Loucy (cell line): ENCODE data around the gene GOLGA1.

Experiments
- EZH2phosphoT487 ChIP-seq: fragments of 200-600 bp; IDR thresholded peaks from 2 replicates; pipeline ENCODE4 v1.6.1; 2018; ENCODE audit warnings: antibody characterized with exemption, mild to moderate bottlenecking, moderate library complexity, borderline replicate concordance
- TF ChIP-seq, protein P1 (sequence below): fragments of 200-600 bp; sonication (generic); conservative IDR thresholded peaks from 2 replicates; pipeline ENCODE4 v1.5.1; 2014; ENCODE audit warnings: mild to moderate bottlenecking, antibody characterized with exemption, low read length

DNA sequence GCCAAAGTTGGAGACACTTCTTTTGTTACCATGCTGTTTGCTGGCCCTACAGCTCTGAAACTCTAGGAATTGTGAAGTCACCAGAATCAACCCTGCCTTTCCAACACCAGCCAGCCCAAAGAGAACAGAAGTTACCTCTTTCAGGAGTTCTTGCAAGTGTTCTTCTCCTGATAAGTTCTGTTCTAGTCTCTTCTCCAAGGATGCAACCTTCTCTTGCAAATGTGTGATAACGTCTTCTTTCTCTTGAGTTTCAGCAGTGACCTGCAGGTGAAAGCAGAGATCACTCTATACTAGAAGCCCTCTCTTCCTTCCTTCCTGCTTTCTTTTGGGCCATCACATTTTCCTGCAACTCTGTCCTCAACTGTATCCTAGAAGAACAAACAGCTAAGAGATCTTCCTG is 29.1 kb downstream of the GOLGA1 start:
- TF ChIP-seq, protein P1, sequence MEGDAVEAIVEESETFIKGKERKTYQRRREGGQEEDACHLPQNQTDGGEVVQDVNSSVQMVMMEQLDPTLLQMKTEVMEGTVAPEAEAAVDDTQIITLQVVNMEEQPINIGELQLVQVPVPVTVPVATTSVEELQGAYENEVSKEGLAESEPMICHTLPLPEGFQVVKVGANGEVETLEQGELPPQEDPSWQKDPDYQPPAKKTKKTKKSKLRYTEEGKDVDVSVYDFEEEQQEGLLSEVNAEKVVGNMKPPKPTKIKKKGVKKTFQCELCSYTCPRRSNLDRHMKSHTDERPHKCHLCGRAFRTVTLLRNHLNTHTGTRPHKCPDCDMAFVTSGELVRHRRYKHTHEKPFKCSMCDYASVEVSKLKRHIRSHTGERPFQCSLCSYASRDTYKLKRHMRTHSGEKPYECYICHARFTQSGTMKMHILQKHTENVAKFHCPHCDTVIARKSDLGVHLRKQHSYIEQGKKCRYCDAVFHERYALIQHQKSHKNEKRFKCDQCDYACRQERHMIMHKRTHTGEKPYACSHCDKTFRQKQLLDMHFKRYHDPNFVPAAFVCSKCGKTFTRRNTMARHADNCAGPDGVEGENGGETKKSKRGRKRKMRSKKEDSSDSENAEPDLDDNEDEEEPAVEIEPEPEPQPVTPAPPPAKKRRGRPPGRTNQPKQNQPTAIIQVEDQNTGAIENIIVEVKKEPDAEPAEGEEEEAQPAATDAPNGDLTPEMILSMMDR: no peak
- no peak for TF ChIP-seq EZH2phosphoT487
